Endodermal cell (in vitro differentiated cells): ENCODE measurements around the gene INSR. TPM values are rescaled to one million over a fixed set of nuclear protein-coding genes. Genes with fewer than 3 reads are reported as not detected.

Source experiments
- DNase-seq: peaks from one replicate; pipeline ENCODE4 v3.0.0-alpha.2; 2017
- H3K27ac ChIP-seq: 2 replicates; pipeline ENCODE4 v1.5.1; 2013; ENCODE audit warnings: mild to moderate bottlenecking, low read depth, low read length, moderate library complexity
- H3K27me3 ChIP-seq: 2 replicates; pipeline ENCODE4 v1.6.1; 2013; ENCODE audit warnings: mild to moderate bottlenecking, low read length, moderate library complexity; ENCODE audit not compliant: insufficient read depth, control insufficient read depth, poor library complexity, severe bottlenecking
- H3K36me3 ChIP-seq: 2 replicates; pipeline ENCODE4 v1.7.0; 2013; ENCODE audit warnings: mild to moderate bottlenecking, low read length, moderate library complexity; ENCODE audit not compliant: control insufficient read depth, insufficient read depth
- H3K4me1 ChIP-seq: one replicate; pipeline ENCODE4 v1.7.0; 2013; ENCODE audit warnings: low read length; ENCODE audit not compliant: control insufficient read depth, insufficient read depth
- H3K4me3 ChIP-seq: 2 replicates; pipeline ENCODE4 v1.5.1; 2013; ENCODE audit warnings: mild to moderate bottlenecking, low read length, moderate library complexity
- H3K9ac ChIP-seq: 2 replicates; pipeline ENCODE4 v1.6.1; 2013; ENCODE audit warnings: mild to moderate bottlenecking, low read length, moderate library complexity; ENCODE audit not compliant: poor library complexity, severe bottlenecking; ENCODE audit errors: extremely low read depth
- H3K9me3 ChIP-seq: 2 replicates; pipeline ENCODE4 v1.6.1; 2013; ENCODE audit warnings: mild to moderate bottlenecking, low read length, moderate library complexity; ENCODE audit not compliant: control insufficient read depth
- H3K27ac Mint-ChIP-seq: 2 replicates; pipeline ENCODE4 v1.8.0; 2020; ENCODE audit warnings: mixed read lengths
- H3K27me3 Mint-ChIP-seq: 2 replicates; pipeline ENCODE4 v1.8.0; 2021; ENCODE audit warnings: mild to moderate bottlenecking, mixed read lengths; ENCODE audit not compliant: insufficient read depth
- H3K36me3 Mint-ChIP-seq: 2 replicates; pipeline ENCODE4 v1.8.0; 2020; ENCODE audit warnings: low read depth, mixed read lengths
- H3K4me1 Mint-ChIP-seq: 2 replicates; pipeline ENCODE4 v1.8.0; 2020; ENCODE audit warnings: mixed read lengths
- H3K4me3 Mint-ChIP-seq: 2 replicates; pipeline ENCODE4 v1.8.0; 2020; ENCODE audit warnings: mild to moderate bottlenecking, moderate library complexity, mixed read lengths
- H3K9me3 Mint-ChIP-seq: 2 replicates; pipeline ENCODE4 v1.8.0; 2020; ENCODE audit warnings: mild to moderate bottlenecking, mixed read lengths
- WGBS, 2 experiments: methylation state at CpG; one replicate each; pipeline versions ENCODE4 v1.1.5 to v1.1.7; 2013; ENCODE audit warnings: missing lambda C conversion rate in 2 of 2, mixed read lengths in 1 of 2; ENCODE audit not compliant: insufficient coverage in 1 of 2, insufficient read length in 1 of 2; 5-methylcytosine and 5-hydroxymethylcytosine counted together
- total RNA-seq, 2 donors: library from RNA; stranded (reverse); fragmentation: NEBNext Ultra II Directional in 1 of 2; extraction: Animal tissue kit (Norgen Biotek cat#: 25700) in 1 of 2; gene quantifications; 2 replicates in 1 of 2; 3 replicates in 1 of 2; pipeline ENCODE4 v1.2.1, GENCODE V29; 2021
- TF ChIP-seq, protein P1 (sequence below): fragments of 200-600 bp; sonication (generic); conservative IDR thresholded peaks from 2 replicates; pipeline ENCODE4 v1.5.0; 2021; ENCODE audit warnings: antibody characterized with exemption, mild to moderate bottlenecking

INSR gene
- total RNA-seq, 2 donors from 2014 or later = 31.3 to 31.5 TPM

DNA sequence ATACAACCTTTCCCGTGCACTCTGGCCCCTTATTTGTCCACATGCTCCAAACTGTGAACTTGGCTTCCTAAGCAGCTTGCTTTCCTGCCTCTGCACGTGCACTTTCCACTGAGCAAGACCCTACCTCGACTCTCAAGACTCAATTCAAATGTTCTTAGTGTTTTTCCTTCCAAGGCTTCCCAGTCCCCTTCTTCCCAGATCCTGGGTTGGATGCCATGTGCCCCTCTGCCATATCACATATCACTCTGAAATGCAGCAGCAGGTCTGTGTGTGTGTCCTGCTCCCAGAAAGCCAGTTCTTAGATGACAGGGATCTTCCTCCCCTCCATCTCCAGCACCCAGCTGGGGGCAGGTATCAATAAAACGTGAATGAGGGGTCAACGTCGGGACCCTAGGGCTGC lies 221.7 kb downstream of the INSR start:
- no peak overlapping the region for H3K9ac ChIP-seq
- H3K27ac ChIP-seq = no peak overlapping the region
- H3K4me3 Mint-ChIP-seq = peak overlapping the region; percentile 27
- no peaks in the 10 kb centered on the region for H3K4me1 Mint-ChIP-seq
- no peak overlapping the region for H3K27ac Mint-ChIP-seq
- whole genome bisulfite sequencing, 2 experiments = 92 to 96% methylated on average over 3 to 6 of the region's 6 CpGs
- no peaks in the 10 kb centered on the region for H3K27me3 ChIP-seq
- peaks cover 65% of the 10 kb centered on the region for H3K36me3 Mint-ChIP-seq
- H3K9me3 Mint-ChIP-seq = peaks cover 42% of the 10 kb centered on the region
- H3K4me3 ChIP-seq = no peak overlapping the region
- no peak for DNase-seq
- peaks cover 36% of the 10 kb centered on the region for H3K9me3 ChIP-seq
- H3K27me3 Mint-ChIP-seq = no peaks in the 10 kb centered on the region
- no peaks in the 10 kb centered on the region for H3K4me1 ChIP-seq
- TF ChIP-seq, protein P1, sequence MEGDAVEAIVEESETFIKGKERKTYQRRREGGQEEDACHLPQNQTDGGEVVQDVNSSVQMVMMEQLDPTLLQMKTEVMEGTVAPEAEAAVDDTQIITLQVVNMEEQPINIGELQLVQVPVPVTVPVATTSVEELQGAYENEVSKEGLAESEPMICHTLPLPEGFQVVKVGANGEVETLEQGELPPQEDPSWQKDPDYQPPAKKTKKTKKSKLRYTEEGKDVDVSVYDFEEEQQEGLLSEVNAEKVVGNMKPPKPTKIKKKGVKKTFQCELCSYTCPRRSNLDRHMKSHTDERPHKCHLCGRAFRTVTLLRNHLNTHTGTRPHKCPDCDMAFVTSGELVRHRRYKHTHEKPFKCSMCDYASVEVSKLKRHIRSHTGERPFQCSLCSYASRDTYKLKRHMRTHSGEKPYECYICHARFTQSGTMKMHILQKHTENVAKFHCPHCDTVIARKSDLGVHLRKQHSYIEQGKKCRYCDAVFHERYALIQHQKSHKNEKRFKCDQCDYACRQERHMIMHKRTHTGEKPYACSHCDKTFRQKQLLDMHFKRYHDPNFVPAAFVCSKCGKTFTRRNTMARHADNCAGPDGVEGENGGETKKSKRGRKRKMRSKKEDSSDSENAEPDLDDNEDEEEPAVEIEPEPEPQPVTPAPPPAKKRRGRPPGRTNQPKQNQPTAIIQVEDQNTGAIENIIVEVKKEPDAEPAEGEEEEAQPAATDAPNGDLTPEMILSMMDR = no peak
- H3K36me3 ChIP-seq = peaks cover 55% of the 10 kb centered on the region

DNA sequence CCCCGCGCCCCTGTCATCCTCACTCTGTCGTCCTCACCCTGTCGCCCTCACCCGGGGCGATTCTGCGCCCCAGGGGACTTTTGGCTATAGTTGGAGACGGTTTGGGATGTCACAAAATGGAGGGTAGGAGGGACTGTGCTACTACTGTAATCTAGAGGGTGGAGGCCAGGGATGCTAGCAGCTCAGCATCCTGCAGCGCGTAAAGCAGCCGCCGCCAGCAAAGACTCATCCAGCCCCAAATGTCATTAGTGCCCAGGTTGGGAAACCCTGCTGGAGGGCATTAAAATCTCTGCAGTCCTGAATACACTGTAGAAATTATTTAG lies 224.3 kb downstream of the INSR start:
- Mint-ChIP-seq H3K27ac (peak overlapping the region; percentile 72), H3K9me3 (peaks cover 33% of the 10 kb centered on the region), H3K27me3 (no peaks in the 10 kb centered on the region), H3K4me3 (peak overlapping the region; percentile 86), H3K36me3 (peaks cover 38% of the 10 kb centered on the region), H3K4me1 (no peaks in the 10 kb centered on the region)
- no peak overlapping the region for H3K27ac ChIP-seq
- peaks cover 29% of the 10 kb centered on the region for H3K36me3 ChIP-seq
- H3K4me3 ChIP-seq = peak overlapping the region; percentile 90
- peaks cover 18% of the 10 kb centered on the region for H3K9me3 ChIP-seq
- H3K4me1 ChIP-seq = no peaks in the 10 kb centered on the region
- DNase-seq = no peak
- H3K27me3 ChIP-seq = no peaks in the 10 kb centered on the region
- TF ChIP-seq, protein P1 = no peak
- WGBS, 2 experiments = 3 to 7% methylated on average over 7 to 9 of the region's 12 CpGs
- H3K9ac ChIP-seq = peak overlapping the region; percentile 62

DNA sequence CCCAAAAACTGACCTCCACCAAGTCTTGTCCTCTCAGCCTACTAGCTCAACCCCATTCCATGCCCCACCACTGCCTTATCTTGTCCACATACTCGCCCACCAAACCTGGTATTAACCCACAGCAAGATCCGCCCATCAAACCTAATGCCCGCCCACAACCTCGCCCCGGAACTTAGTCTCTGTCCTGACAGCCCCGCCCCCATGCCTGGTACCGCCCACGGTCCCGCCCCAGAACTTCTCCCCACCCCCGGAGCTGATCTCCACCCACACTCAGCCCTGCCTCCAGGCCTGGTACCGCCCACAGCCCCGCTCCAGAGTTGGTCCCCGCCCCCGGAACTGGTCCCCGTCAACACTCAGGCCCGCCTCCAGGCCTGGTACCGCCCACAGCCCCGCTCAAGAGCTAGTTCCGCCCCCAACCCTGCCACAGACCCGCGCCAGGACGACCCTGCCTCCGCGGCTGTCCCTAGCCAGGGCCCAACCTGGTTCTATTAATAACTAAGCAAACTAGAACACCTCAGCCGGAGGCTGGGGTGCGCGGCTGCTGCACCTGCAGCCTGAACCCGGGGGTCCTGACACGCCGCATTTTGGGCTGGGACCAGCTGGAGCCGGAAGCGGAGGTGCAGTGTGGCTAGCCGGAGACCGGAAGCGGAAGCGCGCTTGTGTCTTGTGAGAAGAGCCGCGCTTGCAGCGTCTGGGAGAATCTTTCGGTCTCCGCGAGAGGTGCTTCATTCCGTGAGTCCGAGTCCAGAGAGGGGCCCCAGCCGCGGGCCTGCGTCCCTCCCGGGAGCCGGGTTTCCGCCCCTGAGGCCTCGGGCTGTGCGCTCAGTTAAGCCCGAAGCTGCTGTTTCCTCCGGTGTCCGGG lies 224.9 kb downstream of the INSR start, which contains the start of gene ZNF557:
ZNF557 (plus strand) TSS at position 662 of the 862 bp plus-strand sequence. CDS start 5,372 bp downstream, outside the sequence.
- Histone ChIP-seq H3K27me3 (no peaks in the 10 kb centered on the region), H3K9ac (peak within 1 kb of the TSS; percentile 62), H3K9me3 (peaks cover 18% of the 10 kb centered on the region), H3K27ac (peak within 1 kb of the TSS; percentile 63), H3K4me3 (peak within 1 kb of the TSS; percentile 90), H3K36me3 (peaks cover 23% of the 10 kb centered on the region), H3K4me1 (no peaks in the 10 kb centered on the region)
- Mint-ChIP-seq H3K27ac (peak within 1 kb of the TSS; percentile 91), H3K4me3 (peak within 1 kb of the TSS; percentile 86), H3K4me1 (no peaks in the 10 kb centered on the region), H3K27me3 (no peaks in the 10 kb centered on the region), H3K36me3 (peaks cover 34% of the 10 kb centered on the region), H3K9me3 (peaks cover 37% of the 10 kb centered on the region)
- TF ChIP-seq, protein P1 = no peak
- DNase-seq = peak; percentile 99
- 1% methylated on average over 30 to 53 of the region's 56 CpGs for WGBS, 2 experiments
